Loucy (cell line): Measurements from ENCODE around the gene IL20.

Experiments used
- H2AFZ ChIP-seq: fragments of 200-600 bp; sonication (generic); 2 replicates; pipeline ENCODE4 v1.6.0; 2016; ENCODE audit warnings: antibody characterized with exemption, mild to moderate bottlenecking, low read length, moderate library complexity
- H3F3A ChIP-seq: fragments of 200-600 bp; 2 replicates; pipeline ENCODE4 v1.6.0; 2016; ENCODE audit warnings: antibody characterized with exemption, low read depth, mild to moderate bottlenecking
- H3K27me3 ChIP-seq: fragments of 200-600 bp; sonication (generic); 2 replicates; pipeline ENCODE4 v1.6.1; 2014; ENCODE audit warnings: low read length, mild to moderate bottlenecking; ENCODE audit not compliant: insufficient read depth, poor library complexity, severe bottlenecking
- H3K36me3 ChIP-seq: fragments of 200-600 bp; sonication (generic); 2 replicates; pipeline ENCODE4 v1.6.1; 2016; ENCODE audit warnings: low read length; ENCODE audit not compliant: insufficient read depth
- H3K4me1 ChIP-seq: fragments of 200-600 bp; sonication (generic); 2 replicates; pipeline ENCODE4 v1.5.1; 2014; ENCODE audit warnings: low read length, mild to moderate bottlenecking; ENCODE audit not compliant: insufficient read depth, poor library complexity, severe bottlenecking
- H3K4me2 ChIP-seq: fragments of 200-600 bp; sonication (generic); 2 replicates; pipeline ENCODE4 v1.6.0; 2014; ENCODE audit warnings: antibody characterized with exemption, low read length, low read depth, mild to moderate bottlenecking; ENCODE audit not compliant: poor library complexity, severe bottlenecking
- H3K4me3 ChIP-seq: fragments of 200-600 bp; sonication (generic); 2 replicates; pipeline ENCODE4 v1.5.1; 2014; ENCODE audit warnings: low read length, mild to moderate bottlenecking, mixed read lengths; ENCODE audit not compliant: poor library complexity, severe bottlenecking
- H3K79me2 ChIP-seq: fragments of 200-600 bp; sonication (generic); 2 replicates; pipeline ENCODE4 v1.6.1; 2014; ENCODE audit warnings: low read length; ENCODE audit not compliant: insufficient read depth
- H3K9ac ChIP-seq: fragments of 200-600 bp; sonication (generic); 2 replicates; pipeline ENCODE4 v1.6.0; 2014; ENCODE audit warnings: mild to moderate bottlenecking, low read depth, low read length, moderate library complexity; ENCODE audit not compliant: poor library complexity, severe bottlenecking
- H3K9me2 ChIP-seq: fragments of 200-600 bp; sonication (generic); replicated peaks from 2 replicates; pipeline ENCODE4 v1.6.1; 2016; ENCODE audit warnings: low read depth, low read length, mixed read lengths
- H3K9me3 ChIP-seq: fragments of 200-600 bp; sonication (generic); 2 replicates; pipeline ENCODE4 v1.6.1; 2014; ENCODE audit warnings: mild to moderate bottlenecking, antibody characterized with exemption, low read length, low read depth; ENCODE audit not compliant: insufficient read depth
- H4K20me1 ChIP-seq: fragments of 200-600 bp; sonication (generic); 2 replicates; pipeline ENCODE4 v1.6.0; 2014; ENCODE audit warnings: antibody characterized with exemption, low read length, mild to moderate bottlenecking; ENCODE audit not compliant: insufficient read depth, poor library complexity, severe bottlenecking
- EZH2phosphoT487 ChIP-seq: fragments of 200-600 bp; IDR thresholded peaks from 2 replicates; pipeline ENCODE4 v1.6.1; 2018; ENCODE audit warnings: antibody characterized with exemption, mild to moderate bottlenecking, moderate library complexity, borderline replicate concordance
- TF ChIP-seq, protein P1 (sequence below): fragments of 200-600 bp; sonication (generic); conservative IDR thresholded peaks from 2 replicates; pipeline ENCODE4 v1.5.1; 2014; ENCODE audit warnings: mild to moderate bottlenecking, antibody characterized with exemption, low read length

IL20 gene

DNA sequence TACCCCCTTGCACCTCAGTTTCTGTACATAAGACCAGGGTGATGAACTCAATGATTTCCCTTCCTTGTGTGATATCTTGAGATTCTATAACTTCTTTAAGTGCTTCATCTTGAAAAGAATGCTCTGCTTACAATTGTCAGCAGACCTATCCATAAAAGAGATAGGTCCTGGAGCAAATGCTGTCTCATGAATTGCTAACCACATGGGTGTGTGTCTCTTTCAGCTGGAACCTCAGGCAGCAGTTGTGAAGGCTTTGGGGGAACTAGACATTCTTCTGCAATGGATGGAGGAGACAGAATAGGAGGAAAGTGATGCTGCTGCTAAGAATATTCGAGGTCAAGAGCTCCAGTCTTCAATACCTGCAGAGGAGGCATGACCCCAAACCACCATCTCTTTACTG is 2.8 kb downstream of the IL20 start:
- no peak for TF ChIP-seq EZH2phosphoT487
- TF ChIP-seq, protein P1, sequence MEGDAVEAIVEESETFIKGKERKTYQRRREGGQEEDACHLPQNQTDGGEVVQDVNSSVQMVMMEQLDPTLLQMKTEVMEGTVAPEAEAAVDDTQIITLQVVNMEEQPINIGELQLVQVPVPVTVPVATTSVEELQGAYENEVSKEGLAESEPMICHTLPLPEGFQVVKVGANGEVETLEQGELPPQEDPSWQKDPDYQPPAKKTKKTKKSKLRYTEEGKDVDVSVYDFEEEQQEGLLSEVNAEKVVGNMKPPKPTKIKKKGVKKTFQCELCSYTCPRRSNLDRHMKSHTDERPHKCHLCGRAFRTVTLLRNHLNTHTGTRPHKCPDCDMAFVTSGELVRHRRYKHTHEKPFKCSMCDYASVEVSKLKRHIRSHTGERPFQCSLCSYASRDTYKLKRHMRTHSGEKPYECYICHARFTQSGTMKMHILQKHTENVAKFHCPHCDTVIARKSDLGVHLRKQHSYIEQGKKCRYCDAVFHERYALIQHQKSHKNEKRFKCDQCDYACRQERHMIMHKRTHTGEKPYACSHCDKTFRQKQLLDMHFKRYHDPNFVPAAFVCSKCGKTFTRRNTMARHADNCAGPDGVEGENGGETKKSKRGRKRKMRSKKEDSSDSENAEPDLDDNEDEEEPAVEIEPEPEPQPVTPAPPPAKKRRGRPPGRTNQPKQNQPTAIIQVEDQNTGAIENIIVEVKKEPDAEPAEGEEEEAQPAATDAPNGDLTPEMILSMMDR: no peak
- H3K9me2 ChIP-seq: no peaks in the 10 kb centered on the region
- no peaks in the 10 kb centered on the region for H3K27me3 ChIP-seq

DNA sequence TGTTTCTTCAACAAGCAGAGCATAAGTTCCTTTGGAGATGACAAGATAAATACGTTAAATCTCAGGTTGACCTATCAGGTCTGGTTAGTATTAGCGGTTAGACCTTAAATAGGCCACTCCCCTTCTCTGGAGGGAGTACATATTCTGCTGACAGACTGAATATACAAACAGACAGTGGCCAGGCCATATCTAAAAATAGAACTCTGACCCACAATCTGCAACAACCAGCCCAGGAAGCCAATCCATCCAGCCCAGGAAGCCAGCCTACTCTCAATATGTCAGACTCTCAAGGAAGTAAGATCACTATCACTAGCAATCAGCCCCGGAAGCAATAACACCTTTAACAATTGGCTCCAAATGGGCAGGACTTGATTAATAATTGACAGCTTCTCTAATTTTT is 6.7 kb downstream of the IL20 start:
- Histone ChIP-seq H3F3A (no peaks in the 10 kb centered on the region), H3K4me1 (no peaks in the 10 kb centered on the region), H2AFZ (no peak overlapping the region), H3K9me3 (peaks cover 4% of the 10 kb centered on the region; the same call in 1 of the 2 replicates), H3K36me3 (no peaks in the 10 kb centered on the region), H3K9me2 (no peaks in the 10 kb centered on the region), H4K20me1 (no peaks in the 10 kb centered on the region), H3K9ac (no peak overlapping the region), H3K4me3 (no peak overlapping the region), H3K79me2 (no peaks in the 10 kb centered on the region), H3K27me3 (no peaks in the 10 kb centered on the region), H3K4me2 (no peak overlapping the region)
- TF ChIP-seq EZH2phosphoT487: no peak
- TF ChIP-seq, protein P1: no peak

More for the DNA sequence above, 2.8 kb downstream of the IL20 start:
- Histone ChIP-seq H4K20me1 (no peaks in the 10 kb centered on the region), H3K4me2 (no peak overlapping the region), H3K4me1 (no peaks in the 10 kb centered on the region), H3K9me3 (no peaks in the 10 kb centered on the region), H3K36me3 (no peaks in the 10 kb centered on the region), H3K4me3 (no peak overlapping the region), H2AFZ (no peak overlapping the region), H3K9ac (no peak overlapping the region), H3F3A (no peaks in the 10 kb centered on the region), H3K79me2 (no peaks in the 10 kb centered on the region)

DNA sequence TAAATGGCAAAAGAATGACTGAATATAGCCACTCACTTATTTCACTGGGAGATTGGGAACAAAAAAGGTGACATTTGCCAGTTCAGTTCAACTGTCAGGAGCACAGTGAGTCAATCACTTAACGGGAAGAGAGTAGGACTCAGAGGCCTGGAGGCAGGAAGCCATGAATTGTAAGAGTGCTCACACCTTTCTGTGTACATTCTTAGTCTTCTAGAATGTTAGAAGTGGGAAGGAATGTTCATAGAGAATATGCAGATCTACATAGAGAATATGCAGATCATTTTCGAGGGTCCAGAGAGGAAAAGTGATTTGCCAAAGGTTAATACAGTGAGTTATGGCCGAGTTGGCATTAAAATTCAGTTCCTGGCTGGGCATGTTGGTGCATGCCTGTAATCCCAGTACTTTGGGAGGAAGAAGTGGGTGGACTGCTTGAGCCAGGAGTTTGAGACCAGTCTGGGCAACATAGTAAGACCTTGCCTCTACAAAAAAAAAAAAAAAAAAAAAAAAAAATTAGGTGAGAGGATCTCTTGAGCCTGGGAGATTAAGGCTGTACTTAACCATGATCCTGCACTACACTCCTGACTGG is 8.3 kb downstream of the IL20 start:
- no peaks in the 10 kb centered on the region for H4K20me1 ChIP-seq

More for the DNA sequence above, 8.3 kb downstream of the IL20 start:
- Histone ChIP-seq H3K27me3 (no peaks in the 10 kb centered on the region), H3K4me3 (no peak overlapping the region), H3K4me2 (no peak overlapping the region), H3K79me2 (no peaks in the 10 kb centered on the region), H3F3A (no peaks in the 10 kb centered on the region), H3K9me2 (no peaks in the 10 kb centered on the region), H3K36me3 (no peaks in the 10 kb centered on the region), H3K9me3 (peaks cover 19% of the 10 kb centered on the region; the same call in 1 of the 2 replicates), H3K4me1 (no peaks in the 10 kb centered on the region), H3K9ac (no peak overlapping the region), H2AFZ (no peak overlapping the region)
- TF ChIP-seq, protein P1: no peak
- no peak for TF ChIP-seq EZH2phosphoT487
